Kidney epithelial cell (primary cell): ENCODE measurements around the gene CASP2. TPM values are rescaled to one million over a fixed set of nuclear protein-coding genes. Genes with fewer than 3 reads are reported as not detected.

Source experiments
- DNase-seq: peaks from one replicate; pipeline ENCODE4 v3.0.0-alpha.2; 2010; ENCODE audit warnings: low read depth
- H3K27me3 ChIP-seq: 2 replicates; pipeline ENCODE4 v1.6.0; 2011; ENCODE audit warnings: low read length; ENCODE audit not compliant: control insufficient read depth, insufficient read depth
- H3K36me3 ChIP-seq: 2 replicates; pipeline ENCODE4 v1.5.1; 2011; ENCODE audit warnings: low read length; ENCODE audit not compliant: control insufficient read depth, insufficient read depth
- H3K4me3 ChIP-seq: 2 replicates; pipeline ENCODE4 v1.5.1; 2011; ENCODE audit warnings: low read depth, mild to moderate bottlenecking, control low read depth, low read length
- CTCF ChIP-seq: IDR thresholded peaks from 2 replicates; pipeline ENCODE4 v1.5.1; 2011; ENCODE audit warnings: mild to moderate bottlenecking, moderate library complexity, low read length, control low read depth, inconsistent platforms; ENCODE audit not compliant: insufficient read depth, poor library complexity, severe bottlenecking
- total RNA-seq: library from RNA; depleted of rRNA; stranded (reverse); fragments of >200 nt; gene quantifications from 2 replicates; pipeline ENCODE4 v1.2.3, GENCODE V29; 2015

CASP2 gene
- total RNA-seq, 1 donor from 2014 or later, result 26.9 TPM

GRCh38 chr7:143250822-143251221, 37.3 kb upstream of the CASP2 start:
- Histone ChIP-seq H3K36me3 (no peaks in the 10 kb centered on the region), H3K27me3 (no peaks in the 10 kb centered on the region), H3K4me3 (no peak overlapping the region)
- TF ChIP-seq CTCF, result no peak
- DNase-seq, result no peak

- no peak for TF ChIP-seq CTCF
- H3K27me3 ChIP-seq, result no peaks in the 10 kb centered on the region
- DNase-seq, result no peak
- H3K4me3 ChIP-seq, result no peak overlapping the region
- no peaks in the 10 kb centered on the region for H3K36me3 ChIP-seq
These were observed 36.1 kb upstream of the CASP2 start for GRCh38 chr7:143252006-143252405.

- no peak for DNase-seq
- no peaks in the 10 kb centered on the region for H3K36me3 ChIP-seq
- TF ChIP-seq CTCF, result no peak
- H3K4me3 ChIP-seq, result no peak overlapping the region
- no peaks in the 10 kb centered on the region for H3K27me3 ChIP-seq
These were observed 32.6 kb upstream of the CASP2 start for GRCh38 chr7:143255564-143255963.

- DNase-seq, result no peak
- H3K36me3 ChIP-seq, result no peaks in the 10 kb centered on the region
- no peak overlapping the region for H3K4me3 ChIP-seq
- no peaks in the 10 kb centered on the region for H3K27me3 ChIP-seq
- TF ChIP-seq CTCF, result no peak
These were observed 31.8 kb upstream of the CASP2 start for GRCh38 chr7:143256325-143256724.

- Histone ChIP-seq H3K4me3 (no peak overlapping the region), H3K27me3 (no peaks in the 10 kb centered on the region), H3K36me3 (no peaks in the 10 kb centered on the region)
- DNase-seq, result no peak
- TF ChIP-seq CTCF, result no peak
These were observed 31.2 kb upstream of the CASP2 start for GRCh38 chr7:143256932-143257331.

- DNase-seq, result no peak
- no peak overlapping the region for H3K4me3 ChIP-seq
- H3K36me3 ChIP-seq, result no peaks in the 10 kb centered on the region
These were observed 30.6 kb upstream of the CASP2 start for GRCh38 chr7:143257501-143257900.

More at GRCh38 chr7:143257501-143257900, 30.6 kb upstream of the CASP2 start:
- no peaks in the 10 kb centered on the region for H3K27me3 ChIP-seq
- TF ChIP-seq CTCF, result no peak
